BE2C (cell line): ENCODE data around the gene AP3B1.

Experiments
- DNase-seq: peaks from one replicate; pipeline ENCODE4 v3.0.0-alpha.2; 2020
- H3K27me3 ChIP-seq: fragments of 250-450 bp; sonication (Bioruptor Pico); 2 replicates; pipeline ENCODE4 v1.5.1; 2020; ENCODE audit warnings: mild to moderate bottlenecking
- H3K36me3 ChIP-seq: fragments of 250-450 bp; sonication (Bioruptor Pico); 2 replicates; pipeline ENCODE4 v1.5.1; 2020; ENCODE audit warnings: mild to moderate bottlenecking
- H3K4me1 ChIP-seq: fragments of 250-450 bp; sonication (Bioruptor Pico); 2 replicates; pipeline ENCODE4 v1.5.1; 2020
- H3K4me3 ChIP-seq: 2 replicates; pipeline ENCODE4 v1.5.1; 2011; ENCODE audit warnings: low read depth, low read length
- H3K9me3 ChIP-seq: fragments of 250-450 bp; sonication (Bioruptor Pico); 2 replicates; pipeline ENCODE4 v1.5.1; 2020
- CTCF ChIP-seq: IDR thresholded peaks from 2 replicates; pipeline ENCODE4 v1.5.1; 2012; ENCODE audit warnings: mild to moderate bottlenecking, low read depth, low read length

The AP3B1 gene

DNA sequence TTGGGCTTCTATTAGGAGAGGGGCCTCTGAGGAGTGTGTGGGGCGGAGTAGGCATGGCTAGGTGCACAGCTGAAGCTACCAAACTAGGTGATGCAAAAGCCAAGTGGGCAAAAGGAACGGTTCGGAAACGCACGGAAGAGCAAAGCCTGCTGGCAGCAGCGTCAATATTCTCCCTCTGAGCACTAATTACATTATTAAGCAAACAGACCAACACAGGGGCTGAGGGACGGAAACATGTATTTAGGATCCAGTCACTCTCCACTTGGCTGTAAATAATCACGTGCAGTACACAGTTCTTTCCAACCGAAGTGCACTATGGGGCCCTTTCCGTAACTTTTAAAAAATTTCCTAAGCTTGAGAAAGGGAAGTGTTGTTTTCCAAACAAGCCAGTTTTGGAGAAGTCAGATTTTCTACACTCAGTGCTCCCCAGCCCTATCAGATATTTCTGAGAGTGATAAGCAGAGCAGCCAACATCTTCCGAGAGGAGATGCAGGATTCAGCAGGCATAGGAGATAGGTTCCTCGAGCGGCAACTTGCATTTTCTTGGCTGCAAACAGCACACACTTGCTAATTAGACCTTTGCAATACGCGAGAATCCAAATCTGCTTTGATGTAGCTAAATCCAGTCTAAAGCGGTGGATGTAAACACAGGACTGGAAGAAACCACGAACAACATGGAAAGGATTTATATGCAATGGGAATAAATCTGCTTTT, 301.2 kb downstream of the AP3B1 start:
- H3K27me3 ChIP-seq = no peaks in the 10 kb centered on the region
- peaks cover 25% of the 10 kb centered on the region for H3K4me1 ChIP-seq
- no peaks in the 10 kb centered on the region for H3K9me3 ChIP-seq
- peak overlapping the region; percentile 4 for H3K4me3 ChIP-seq
- no peaks in the 10 kb centered on the region for H3K36me3 ChIP-seq
- no peak for DNase-seq
- TF ChIP-seq CTCF = peak; percentile 6; the same call in 1 of the 2 replicates

GRCh38 chr5:77991084-77991483, 303.4 kb downstream of the AP3B1 start:
- no peaks in the 10 kb centered on the region for H3K36me3 ChIP-seq
- TF ChIP-seq CTCF = 0 out of 2 replicates have a peak, but pooled peaks have one; percentile 10
- peaks cover 37% of the 10 kb centered on the region for H3K4me1 ChIP-seq
- H3K9me3 ChIP-seq = no peaks in the 10 kb centered on the region
- no peak overlapping the region for H3K4me3 ChIP-seq
- no peak for DNase-seq
- no peaks in the 10 kb centered on the region for H3K27me3 ChIP-seq

DNA sequence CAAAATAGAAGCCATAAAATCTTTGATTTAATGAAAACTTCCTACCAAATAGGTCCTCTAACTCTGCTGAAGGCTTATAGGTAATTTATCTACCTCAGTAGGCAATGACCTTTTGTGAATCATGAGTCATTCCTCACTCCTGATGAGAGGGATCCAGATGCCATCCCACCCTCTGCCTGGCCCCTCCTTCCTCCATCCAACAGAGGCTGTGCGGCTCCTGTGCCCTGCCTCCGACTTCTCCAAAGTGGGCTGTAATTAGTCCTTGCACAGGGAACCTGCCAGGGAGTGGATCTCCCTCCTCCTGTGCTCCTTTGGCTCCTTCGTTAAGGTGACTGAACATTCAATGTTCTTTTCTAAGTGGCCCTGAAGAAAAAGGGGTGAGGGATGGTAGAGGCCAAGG, 304.5 kb downstream of the AP3B1 start:
- no peak overlapping the region for H3K4me3 ChIP-seq
- no peaks in the 10 kb centered on the region for H3K9me3 ChIP-seq
- peak; percentile 69 for DNase-seq
- TF ChIP-seq CTCF = no peak
- no peaks in the 10 kb centered on the region for H3K27me3 ChIP-seq
- H3K36me3 ChIP-seq = no peaks in the 10 kb centered on the region
- H3K4me1 ChIP-seq = peaks cover 37% of the 10 kb centered on the region

DNA sequence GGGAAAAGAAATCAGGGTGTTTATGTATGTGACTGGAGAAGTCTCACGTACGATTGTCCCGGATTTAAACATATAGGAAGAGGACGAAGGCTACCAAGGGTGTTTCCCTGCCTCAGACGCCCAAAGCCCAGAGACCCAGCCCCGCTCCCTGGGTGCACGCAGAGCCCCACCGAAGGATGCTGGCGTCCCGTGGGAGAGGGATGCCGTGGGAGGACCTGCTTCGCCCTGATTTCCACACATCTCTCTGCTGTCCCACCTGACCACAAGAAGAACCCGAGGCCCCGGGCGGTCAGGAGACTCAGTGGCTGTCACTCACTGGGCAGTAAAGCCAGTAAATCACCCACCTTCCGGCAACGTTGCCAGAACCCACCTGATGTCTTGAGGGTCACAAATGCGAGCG, 306.5 kb downstream of the AP3B1 start:
- Histone ChIP-seq H3K4me3 (no peak overlapping the region), H3K27me3 (no peaks in the 10 kb centered on the region), H3K9me3 (no peaks in the 10 kb centered on the region), H3K4me1 (peaks cover 26% of the 10 kb centered on the region), H3K36me3 (no peaks in the 10 kb centered on the region)
- no peak for DNase-seq
- TF ChIP-seq CTCF = no peak

DNA sequence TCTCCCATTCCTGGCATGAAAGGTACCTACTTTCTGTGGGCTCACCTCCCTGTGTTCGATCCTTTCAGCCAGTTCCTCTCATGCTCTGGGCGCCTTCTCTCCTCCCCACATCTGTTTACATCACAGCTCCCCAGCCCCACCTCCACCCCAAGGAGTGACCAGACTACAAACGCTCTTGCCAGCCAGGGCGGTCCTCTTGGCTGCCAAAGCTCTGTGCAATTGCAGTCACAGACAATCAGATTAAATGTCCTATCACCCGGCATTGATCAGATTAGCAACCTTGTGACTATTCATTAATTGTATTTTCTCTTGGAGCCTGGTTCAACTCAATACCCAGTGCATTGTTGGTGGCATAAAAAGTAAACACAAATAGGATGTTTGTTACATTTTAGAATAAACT, 307.2 kb downstream of the AP3B1 start:
- Histone ChIP-seq H3K4me1 (peaks cover 20% of the 10 kb centered on the region), H3K9me3 (no peaks in the 10 kb centered on the region), H3K4me3 (no peak overlapping the region), H3K27me3 (no peaks in the 10 kb centered on the region), H3K36me3 (no peaks in the 10 kb centered on the region)
- peak; percentile 84 for DNase-seq
- no peak for TF ChIP-seq CTCF

DNA sequence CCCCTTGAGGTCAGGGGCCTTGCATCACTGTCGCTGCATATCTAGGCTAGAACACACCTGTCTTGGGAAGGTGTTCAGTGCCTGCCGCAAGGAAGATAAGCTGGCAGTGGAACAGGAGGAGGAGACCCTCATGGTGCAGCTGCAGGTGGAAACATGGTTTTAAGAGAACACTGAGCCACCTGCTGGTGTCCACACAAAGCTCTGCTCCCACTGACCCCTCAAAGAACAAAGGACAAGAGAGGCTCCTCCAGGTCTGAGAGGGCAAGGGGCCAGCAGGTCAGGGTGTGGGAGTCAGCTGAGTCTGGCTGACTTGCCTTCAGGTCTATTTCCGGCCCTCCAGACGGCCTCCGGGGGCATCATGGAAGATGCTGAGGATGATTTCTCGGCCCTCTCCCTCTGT, 308.2 kb downstream of the AP3B1 start:
- Histone ChIP-seq H3K9me3 (no peaks in the 10 kb centered on the region; the same call in 1 of the 2 replicates), H3K4me1 (peaks cover 18% of the 10 kb centered on the region), H3K4me3 (no peak overlapping the region), H3K27me3 (no peaks in the 10 kb centered on the region), H3K36me3 (no peaks in the 10 kb centered on the region)
- no peak for DNase-seq
- TF ChIP-seq CTCF = peak; percentile 12; the same call in 1 of the 2 replicates
